ENCODE measurements around the gene PCNX2.

GRCh38 chr1:232966663-232967062 lies 328.9 kb downstream of the PCNX2 start:
- TF ChIP-seq EZH2phosphoT487 (IDR thresholded peaks at IDR 0.05; ENCODE audit: insufficient read depth, low read depth) (no peak), EZH2 (IDR thresholded peaks at IDR 0.05; ENCODE audit: insufficient read depth, poor library complexity, severe bottlenecking) (no peak)

All from GM23248 (cell line).